Stromal cell of bone marrow (primary cell): ENCODE data around the gene ST6GALNAC1.

Source experiments
- DNase-seq: peaks from one replicate; pipeline ENCODE4 v3.0.0-alpha.2; 2012; ENCODE audit warnings: low read depth

ST6GALNAC1 gene, protein sequence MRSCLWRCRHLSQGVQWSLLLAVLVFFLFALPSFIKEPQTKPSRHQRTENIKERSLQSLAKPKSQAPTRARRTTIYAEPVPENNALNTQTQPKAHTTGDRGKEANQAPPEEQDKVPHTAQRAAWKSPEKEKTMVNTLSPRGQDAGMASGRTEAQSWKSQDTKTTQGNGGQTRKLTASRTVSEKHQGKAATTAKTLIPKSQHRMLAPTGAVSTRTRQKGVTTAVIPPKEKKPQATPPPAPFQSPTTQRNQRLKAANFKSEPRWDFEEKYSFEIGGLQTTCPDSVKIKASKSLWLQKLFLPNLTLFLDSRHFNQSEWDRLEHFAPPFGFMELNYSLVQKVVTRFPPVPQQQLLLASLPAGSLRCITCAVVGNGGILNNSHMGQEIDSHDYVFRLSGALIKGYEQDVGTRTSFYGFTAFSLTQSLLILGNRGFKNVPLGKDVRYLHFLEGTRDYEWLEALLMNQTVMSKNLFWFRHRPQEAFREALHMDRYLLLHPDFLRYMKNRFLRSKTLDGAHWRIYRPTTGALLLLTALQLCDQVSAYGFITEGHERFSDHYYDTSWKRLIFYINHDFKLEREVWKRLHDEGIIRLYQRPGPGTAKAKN

DNA sequence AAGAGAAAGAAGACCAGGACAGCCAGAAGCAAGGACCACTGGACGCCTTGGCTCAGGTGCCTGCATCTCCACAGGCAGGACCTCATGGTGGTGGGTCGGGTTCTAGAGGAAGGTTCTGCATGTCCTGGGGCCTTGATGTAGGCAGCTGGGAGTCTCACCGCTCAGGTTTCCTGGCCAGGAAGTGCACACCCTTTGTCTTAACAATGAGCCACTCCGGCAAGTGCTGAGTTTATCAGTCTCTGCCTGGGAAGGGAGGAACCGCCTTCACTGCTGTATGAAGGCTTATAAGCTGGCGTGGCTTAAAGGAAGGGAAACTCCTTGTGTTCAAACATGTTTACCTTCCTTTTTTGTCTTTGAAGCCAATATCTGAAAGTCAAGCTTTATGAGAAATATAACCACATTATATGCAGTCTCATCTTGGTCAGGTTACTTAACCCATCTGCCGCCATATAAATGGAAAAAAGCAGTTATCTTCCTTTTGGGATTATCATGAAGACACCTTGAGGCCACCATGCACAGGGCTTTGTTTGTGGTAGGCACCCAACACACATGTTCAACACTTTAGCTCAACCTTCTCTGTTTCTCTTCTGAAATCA, at the start of gene ST6GALNAC1:
ST6GALNAC1 (minus strand) TSS at position 205 of the 596 bp plus-strand sequence; CDS start at position 86, 119 bp downstream.
- DNase-seq, result no peak

DNA sequence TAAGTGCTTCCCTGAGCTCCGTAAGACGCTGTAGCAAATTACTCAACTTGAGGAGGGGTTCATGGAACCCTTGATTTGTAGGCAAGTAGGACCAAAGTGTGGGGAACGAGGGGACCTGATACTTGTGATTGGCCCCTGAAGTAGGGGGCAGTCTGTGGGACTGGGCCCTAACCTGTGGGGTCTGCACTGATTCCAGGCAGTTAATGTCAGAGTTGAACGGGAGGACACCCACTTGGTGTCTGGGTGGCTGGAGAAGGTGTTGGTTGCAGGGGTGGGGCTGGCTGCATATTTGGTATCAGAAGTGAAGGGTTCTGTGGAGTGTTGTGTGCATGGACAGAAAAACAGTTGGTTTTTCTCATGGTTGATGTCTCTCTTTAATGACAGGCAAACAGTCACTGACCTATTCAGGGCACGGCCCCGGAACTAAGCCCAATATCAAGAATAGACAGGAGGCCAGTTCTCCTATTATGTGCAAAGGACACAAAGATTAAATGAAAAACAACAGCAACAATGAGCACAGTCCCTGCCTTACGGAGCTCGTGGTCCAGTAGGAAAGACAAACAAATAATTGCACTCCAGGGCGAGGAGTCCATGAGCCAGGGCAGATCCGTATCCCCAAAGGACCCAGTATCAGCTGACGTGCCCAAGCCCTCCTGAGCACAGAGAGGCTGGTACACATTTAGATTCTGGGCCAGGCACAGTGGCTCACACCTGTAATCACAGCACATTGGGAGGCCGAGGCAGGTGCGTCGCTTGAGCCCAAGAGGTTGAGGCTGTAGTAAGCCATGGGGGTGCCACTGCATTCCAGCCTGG, 48.0 kb upstream of the ST6GALNAC1 start:
- no peak for DNase-seq

DNA sequence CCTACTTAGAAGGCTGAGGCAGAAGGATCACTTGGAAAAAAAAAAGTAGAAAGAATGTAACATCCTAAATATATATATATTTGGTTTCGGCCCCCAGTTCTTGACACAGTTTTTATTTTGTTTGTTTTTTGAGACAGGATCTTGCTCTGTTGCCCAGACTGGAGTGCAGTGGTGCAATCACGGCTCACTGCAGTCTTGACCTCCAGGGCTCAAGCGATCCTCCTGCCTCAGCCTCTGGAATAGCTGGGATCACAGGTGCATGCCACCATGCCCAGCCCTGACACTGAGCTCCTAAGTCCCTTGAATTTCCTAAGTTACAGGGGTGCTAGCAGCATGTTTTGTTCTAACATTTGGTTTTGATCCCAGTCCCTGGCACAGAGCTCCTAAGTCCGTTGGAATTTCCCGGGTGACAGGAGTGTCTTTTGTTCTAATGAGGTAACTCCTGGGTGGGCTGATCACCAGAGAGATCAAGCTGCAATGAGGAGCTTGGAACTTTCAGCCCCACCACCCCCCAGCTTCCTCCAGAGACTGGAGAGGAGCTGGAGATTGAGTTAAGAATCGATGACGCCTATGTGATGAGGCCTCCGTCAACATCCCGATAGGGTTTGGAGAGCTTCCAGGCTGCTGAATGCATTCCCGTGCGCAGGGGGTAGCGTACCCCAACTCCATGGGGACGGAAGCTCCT, 47.2 kb upstream of the ST6GALNAC1 start:
- no peak for DNase-seq

DNA sequence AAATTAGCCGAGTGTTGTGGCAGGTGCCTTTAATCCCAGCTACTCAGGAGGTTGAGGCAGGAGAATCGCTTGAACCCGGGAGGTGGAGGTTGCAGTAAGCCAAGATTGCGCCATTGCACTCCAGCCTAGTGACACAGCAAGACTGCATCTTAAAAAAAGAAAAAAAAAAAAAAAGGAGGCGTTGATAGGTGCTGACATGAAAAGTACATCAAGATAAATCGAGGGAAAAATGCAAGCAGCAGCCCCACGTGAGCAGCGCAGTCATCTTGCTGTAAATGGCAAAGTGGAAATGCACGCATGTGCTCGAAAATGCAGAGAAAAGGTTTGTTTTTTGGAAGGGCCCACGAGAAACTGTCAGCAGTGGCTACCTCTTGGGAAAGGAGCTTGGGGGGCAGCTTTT, 46.3 kb upstream of the ST6GALNAC1 start:
- DNase-seq, result no peak

DNA sequence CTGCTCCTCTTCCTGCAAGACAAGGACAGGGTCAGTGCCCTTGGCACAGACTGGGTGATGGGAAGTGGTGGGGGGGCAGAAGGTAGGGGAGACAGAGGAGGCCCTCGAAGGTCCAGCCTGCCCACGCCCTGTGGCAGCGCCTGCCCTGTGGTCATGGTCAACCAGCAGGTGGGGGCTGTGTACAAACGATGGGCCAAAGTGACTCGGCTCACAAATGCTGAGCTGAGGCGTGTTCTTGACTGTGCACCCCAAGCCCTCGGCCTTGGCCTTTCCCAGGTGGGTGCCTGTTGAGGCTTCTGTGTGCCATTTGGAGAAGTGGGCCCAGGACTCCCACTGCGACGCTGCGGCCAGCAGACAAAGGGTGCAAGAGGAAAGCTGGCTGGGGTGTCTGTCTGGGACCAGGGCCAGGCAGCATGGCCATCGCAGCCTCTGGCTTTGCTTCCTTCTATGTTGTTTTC, 44.6 kb upstream of the ST6GALNAC1 start:
- DNase-seq, result no peak

DNA sequence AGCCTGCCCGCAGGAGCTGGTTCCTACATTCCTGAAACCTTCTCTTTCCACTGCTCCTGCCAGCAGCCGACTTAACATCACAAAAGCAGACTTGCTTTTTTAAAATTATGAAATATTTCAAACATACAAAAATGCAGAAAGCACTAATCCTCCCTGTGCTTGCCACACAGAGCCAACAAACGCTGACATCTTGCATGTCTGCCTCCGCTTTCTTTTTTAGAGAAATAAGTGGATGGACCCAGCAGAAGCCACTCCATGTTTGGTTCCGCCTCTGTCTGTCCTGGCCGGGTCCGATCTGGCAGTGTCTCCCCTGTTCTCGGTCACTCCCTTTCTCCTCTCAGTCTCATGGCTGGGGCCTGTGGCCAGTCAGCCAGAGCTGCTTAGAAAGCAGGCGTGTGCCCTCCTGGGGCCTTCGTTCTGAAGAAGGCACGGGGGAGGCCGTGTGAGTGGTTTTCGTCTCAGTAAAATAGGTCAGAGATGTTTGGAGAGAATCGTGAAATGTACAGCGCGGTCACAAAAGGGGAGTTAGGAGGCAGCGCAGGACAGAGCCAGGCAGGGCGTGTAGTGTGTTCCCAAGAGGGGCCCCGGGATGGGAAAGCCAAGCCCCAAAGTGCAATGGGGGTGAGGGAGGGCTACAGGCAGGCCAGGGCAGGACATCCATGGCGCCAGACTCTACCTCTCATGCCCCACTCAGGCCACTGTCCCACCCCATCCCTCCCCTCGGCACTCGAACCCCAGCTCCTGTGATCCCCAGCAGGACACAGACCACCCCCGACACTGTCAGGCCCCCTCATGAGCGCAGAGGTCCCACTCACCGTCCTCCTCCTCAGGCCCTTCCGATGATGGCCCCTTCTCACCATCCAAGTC, 44.0 kb upstream of the ST6GALNAC1 start:
- DNase-seq, result peak; percentile 50

DNA sequence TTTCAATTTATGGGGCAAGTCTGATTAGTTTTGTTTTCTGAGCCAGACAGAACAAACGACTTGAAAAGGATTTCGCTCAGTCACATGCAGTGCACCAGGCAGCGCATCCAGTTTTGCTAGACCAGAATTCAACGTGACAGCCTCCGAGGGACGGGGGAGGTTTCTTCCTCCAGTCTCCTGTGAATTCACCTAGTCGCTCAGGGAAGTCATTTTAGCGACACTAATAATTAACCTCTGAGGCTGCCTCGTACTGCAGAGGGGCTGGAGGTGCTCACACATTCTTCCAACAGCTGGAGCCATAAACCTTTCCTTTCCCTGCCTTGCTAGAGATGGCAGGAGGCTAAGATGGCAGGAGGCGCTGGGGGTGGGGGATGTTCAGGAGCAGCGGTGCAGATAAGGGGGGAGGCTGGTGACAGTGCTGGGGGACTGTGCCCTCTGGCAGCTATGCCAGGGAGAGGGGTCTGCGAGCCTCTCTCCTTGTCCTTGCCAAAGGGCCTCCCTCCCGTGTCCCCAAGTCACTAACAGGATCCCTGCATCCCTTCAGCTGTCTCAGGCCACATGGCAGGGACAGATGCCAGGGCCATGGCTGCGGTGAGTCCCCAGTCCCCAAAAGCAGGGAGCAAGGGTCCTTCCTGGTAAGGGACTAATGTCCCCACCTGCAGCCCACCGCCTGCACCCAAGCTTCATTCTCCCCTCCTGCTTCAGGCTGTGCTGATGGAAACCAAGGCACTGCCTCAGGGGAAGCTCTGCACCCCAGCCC, 43.2 kb upstream of the ST6GALNAC1 start:
- DNase-seq, result no peak

DNA sequence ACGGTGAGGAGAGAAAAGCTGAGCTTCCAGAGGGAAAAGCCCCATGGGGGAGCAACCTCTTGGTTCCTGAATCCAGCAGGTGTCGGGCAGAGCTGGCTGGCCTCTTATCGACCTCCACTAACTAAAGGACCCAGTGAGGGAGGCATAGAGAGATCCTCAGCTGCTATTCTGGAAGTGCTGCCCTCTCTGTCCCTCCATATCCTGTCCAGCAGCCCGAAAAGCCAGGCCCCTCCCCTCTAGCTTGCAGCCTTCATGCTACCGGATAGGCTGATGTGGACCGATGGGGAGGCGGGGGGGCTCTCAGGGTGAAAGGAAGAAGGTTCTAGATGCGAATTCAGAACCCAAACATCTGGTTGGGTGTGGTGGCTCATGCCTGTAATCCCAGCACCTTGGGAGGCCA, 42.3 kb upstream of the ST6GALNAC1 start:
- no peak for DNase-seq

DNA sequence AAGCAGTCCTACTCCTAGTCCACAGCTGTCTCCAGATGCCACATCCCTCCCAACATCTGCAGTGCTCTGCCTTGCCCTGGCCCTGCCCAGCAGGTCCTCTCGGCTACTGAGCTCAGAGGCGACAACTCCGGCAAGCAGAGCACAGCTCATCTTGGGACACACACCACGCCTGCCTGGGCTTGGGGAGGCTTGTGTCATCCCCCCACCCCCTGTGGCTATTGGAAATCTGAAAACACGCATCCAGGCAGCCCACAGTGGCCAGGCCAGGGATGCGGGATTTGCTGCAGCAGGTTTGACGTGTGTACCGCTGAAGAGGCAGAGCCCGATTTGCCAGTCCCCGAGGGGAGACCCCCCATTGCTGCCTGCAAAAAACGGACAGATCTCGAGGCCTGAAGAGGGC, 41.8 kb upstream of the ST6GALNAC1 start:
- DNase-seq, result no peak

DNA sequence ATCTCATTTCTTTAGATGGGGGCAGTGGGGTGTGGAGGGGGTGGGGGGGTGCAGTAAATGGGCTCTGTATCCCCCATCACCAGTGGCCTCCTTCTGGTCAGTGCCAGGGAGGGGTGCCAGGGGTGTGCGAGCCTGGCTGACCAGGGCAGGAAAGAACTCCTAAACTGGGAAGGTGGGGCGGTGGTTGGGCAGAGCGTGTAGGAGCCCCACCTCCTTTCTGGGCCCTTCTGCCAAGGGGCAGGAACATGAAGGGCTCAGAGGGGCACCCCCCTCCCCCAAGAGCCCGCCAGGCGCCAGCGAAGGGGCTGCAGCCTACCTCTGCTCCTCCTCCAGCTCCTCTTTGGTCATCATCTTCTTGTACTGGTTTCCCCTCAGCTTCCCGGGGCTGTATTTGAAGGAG, 41.2 kb upstream of the ST6GALNAC1 start:
- no peak for DNase-seq

DNA sequence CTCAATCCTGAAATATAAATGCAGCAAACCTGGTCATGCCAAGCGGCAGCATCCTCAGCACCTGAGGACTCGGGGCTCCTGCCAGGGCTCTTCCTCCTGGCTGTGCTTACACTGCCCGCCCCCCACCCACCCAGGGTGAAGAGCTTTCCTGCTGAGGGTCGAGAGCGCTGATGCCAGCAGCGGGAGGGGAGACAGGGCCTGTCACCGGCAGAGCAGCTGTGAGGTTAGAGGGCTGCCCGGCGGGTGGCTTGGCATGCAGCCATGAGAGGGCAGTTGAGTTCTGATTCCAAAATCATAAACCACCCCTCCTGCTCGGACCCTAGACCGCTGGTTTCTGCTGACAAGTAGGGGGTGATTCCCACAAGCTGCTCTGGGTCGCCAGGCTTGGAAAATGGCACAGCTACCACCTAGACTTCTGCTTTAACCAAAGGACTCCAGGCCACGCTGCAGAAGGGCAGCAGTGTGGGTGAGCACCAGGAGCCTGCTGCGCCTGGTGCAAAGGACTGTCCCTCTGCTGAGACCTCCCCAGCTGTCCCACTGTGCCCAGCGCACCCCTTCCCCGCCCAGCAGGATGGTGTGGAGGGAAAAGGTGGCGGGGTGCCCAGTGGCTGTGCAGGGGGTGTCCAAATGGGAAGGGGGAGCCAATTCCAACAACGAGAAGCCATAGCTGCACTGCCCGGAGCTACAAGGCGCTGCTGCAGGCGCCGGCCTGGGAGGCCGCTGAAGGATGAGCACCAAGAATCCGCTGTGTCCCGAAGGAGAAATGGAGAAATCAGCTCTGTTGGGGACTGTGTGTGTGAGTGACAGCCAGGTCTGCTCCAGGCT, 40.6 kb upstream of the ST6GALNAC1 start:
- DNase-seq, result no peak

DNA sequence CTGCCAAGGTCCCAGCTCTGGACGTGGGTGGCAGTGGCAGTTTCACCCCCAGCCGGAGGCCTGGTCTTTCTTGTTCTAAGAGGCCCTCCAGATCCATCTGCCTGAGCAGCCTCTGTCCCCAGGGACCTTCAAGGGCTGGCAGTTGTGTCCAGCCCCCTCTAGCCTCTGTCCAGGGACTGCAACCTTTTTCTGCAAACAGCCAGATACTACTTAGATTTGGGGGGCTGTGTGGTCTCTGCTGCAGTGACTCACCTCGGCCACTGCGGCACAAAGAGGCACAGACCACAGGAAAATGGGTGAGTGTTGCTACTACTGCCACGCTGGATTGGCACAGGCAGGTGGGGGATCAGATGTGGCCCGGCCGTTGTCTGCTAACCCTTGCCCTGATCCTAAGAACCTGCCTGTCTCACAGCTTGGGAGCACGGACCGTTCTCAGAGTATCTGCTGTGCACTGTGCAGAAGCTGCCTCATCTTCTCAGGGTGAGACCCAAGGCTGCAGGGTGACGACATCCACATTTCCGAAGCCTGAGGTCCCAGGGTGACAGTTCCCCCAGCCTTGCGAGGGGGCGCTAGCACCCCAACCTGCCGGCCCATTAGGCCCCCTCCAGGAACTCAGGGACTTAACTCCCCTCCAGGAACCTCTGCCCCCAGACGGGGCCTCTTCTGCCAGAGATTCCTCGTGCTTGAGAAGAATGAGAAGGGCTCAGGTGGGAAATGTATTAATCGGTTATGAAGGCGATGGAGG, 39.6 kb upstream of the ST6GALNAC1 start:
- DNase-seq, result no peak

DNA sequence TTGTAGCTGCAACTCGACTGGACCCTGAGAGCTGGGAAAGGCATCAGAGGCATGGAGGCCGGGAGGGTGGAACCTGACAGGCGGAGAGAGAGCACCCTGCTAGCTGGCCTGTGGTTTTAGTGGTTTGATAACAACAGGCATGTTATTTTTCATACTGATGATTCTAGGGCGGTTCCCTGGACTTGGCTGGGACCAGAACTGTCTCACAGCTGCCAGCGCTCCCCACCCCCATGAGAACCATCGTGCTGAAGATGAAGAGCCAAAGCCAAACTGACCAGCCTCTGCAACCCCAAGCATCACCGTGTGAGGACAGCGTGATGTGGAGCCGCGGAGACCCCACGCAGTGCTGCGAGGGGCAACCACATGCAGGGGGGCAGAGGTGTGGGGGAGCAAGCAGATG, 38.7 kb upstream of the ST6GALNAC1 start:
- DNase-seq, result no peak

DNA sequence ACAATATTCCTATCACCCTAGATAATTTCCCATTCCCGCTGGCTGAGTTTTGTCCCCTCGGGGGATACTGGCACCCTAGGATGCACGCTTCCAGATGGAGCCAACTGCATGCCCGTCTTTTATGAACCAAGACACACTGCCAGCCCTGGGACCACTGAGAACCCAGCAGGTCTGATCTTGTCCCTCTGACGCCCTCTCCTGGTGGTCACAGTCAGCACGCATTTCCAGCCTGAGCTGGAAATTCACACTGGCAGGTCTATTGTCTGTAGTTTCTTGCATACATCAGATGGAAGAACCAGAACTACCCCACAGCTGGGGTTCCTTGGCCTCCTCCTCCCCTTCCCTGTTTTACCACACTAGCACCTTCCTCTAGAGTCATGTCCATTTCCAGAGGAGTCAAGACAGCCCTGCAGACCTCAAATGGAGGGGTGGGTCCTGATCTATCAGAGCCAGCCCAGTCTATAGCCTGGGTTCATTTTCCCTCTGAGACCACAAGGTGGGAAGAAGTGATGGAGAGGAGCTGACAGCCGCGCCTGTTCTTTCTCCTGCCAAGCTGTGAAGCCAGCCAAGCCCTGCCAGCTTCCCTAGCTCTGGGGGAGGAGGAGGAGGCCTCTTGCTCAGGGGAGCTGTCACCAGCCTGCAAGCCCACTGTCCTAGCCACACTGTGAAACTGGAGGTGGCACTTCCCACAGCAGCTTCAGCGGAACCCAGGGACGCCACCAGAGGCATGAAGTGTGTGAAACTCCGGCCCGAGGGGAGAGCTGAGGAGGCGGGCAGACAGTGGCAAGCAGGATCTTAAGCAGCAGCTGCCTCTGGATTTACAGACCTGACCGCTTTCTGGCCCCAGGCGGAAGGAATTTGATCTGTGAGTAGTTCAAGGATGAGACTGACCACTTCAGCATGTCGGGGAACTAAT, 37.9 kb upstream of the ST6GALNAC1 start:
- DNase-seq, result no peak

DNA sequence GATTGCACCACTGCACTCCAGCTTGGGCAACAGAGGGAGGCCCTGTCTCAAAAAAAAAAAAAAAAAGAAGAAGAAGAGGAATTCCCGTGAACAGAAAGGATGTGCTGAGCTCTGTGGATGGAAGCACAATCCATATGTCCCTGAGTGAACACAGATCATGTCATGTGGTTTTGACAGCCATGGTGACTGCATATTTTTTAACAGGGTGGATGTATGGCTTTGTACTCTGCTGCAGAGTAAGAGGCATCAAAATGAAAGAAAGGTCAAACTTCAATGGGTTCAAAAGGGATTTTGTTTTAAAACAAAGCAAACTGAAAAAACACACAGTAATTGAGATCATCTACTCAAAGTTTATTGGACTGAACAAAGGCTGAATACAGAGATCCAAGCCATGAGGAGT, 35.7 kb upstream of the ST6GALNAC1 start:
- no peak for DNase-seq

DNA sequence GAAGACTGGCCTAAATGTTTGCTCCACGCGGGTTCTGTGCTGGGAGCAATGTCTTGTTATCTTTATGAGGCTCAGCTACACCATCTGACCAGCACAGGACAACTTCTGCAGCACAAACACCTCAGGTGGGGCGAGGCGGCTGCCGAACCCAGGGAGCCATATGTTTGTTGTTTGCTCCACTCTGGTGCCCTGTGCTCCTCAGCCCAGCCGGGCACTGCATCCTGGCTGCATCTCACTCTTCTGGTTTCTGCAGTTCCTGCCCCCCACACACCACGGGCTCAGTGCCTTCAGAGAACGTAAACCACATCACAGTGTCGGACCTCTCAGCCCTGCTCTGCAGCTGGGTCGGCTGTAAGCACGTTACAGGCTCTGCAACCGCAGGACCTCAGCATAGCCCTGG, 34.8 kb upstream of the ST6GALNAC1 start:
- DNase-seq, result no peak

DNA sequence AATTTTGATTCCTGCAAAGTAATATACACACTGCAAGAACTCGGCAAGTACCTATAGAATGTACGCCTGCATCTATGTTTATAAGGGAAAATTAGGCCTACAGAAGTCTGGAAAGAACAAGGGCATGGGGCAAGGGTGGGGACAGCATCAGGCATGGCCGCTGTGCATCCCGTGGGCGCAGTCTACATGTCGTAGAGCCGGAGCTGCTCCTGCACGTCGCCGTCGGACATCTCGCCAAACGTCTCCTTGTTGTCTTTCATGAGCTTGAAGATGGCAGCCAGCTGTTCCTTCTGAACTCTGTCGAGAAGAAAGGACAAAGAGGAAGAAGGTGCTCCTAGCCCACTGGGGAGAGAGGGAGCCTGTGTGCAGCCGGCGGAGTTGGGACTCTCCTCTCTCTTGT, 33.8 kb upstream of the ST6GALNAC1 start:
- DNase-seq, result no peak
